Endothelial cell of umbilical vein (primary cell): ENCODE results near the gene CRTC1. TPM values are rescaled to one million over a fixed set of nuclear protein-coding genes. Genes with fewer than 3 reads are reported as not detected.
A peak's percentile ranks its signal among the peaks of the same experiment; 100 is the strongest.

Source experiments
- BruUV-seq: library from RNA; stranded (reverse); fragments of 400-500 nt; replicated peaks from 2 replicates; lab custom pipeline; 2021; lab: Mats Ljungman, UMichigan
- CTCF ChIA-PET: fragments of 300-600, 350-600 bp; sonication (Branson Sonifier 250); formaldehyde crosslinking; loops from one replicate; lab custom pipeline; 2021; ENCODE audit warnings: antibody characterized with exemption, inconsistent platforms; lab: Charles Lee
- POLR2A ChIA-PET: fragments of 300-600, 350-600 bp; sonication (Branson Sonifier 250); formaldehyde crosslinking; loops from one replicate; lab custom pipeline; 2021; ENCODE audit warnings: antibody characterized with exemption, inconsistent platforms; lab: Charles Lee
- DNase-seq: peaks from one replicate; pipeline ENCODE4 v3.0.0-alpha.2; 2011; ENCODE audit warnings: low read depth, low spot score
- FAIRE-seq: peaks from 2 replicates; lab custom pipeline; 2011; peaks lifted over from hg19 to GRCh38; lab: Jason Lieb, UNC
- H2AFZ ChIP-seq: 2 replicates; pipeline ENCODE4 v1.6.0; 2012; ENCODE audit warnings: low read depth, low read length, control low read depth, inconsistent platforms
- H3K27ac ChIP-seq: 2 replicates; pipeline ENCODE4 v1.5.1; 2011; ENCODE audit warnings: low read depth, mild to moderate bottlenecking, control low read depth, low read length, moderate library complexity; ENCODE audit not compliant: insufficient read depth
- H3K27me3 ChIP-seq, 2 experiments: 2 replicates each; pipeline versions ENCODE4 v1.6.0 to v1.6.1; 2011; ENCODE audit warnings: low read length in 2 of 2, mixed read lengths in 1 of 2; ENCODE audit not compliant: control insufficient read depth in 2 of 2, insufficient read depth in 2 of 2
- H3K36me3 ChIP-seq, 2 experiments: 2 replicates in 1 of 2; 3 replicates in 1 of 2; pipeline ENCODE4 v1.5.1; 2011; ENCODE audit warnings: low read length in 2 of 2, mild to moderate bottlenecking in 1 of 2, moderate library complexity in 1 of 2; ENCODE audit not compliant: control insufficient read depth in 2 of 2, insufficient read depth in 2 of 2; ENCODE audit errors: extremely low read depth in 1 of 2
- H3K4me1 ChIP-seq: 3 replicates; pipeline ENCODE4 v1.5.1; 2011; ENCODE audit warnings: mild to moderate bottlenecking, low read length; ENCODE audit not compliant: control insufficient read depth, insufficient read depth; ENCODE audit errors: extremely low read depth
- H3K4me2 ChIP-seq: 2 replicates; pipeline ENCODE4 v1.6.1; 2011; ENCODE audit warnings: low read length, control low read depth, mixed read lengths; ENCODE audit not compliant: insufficient read depth
- H3K4me3 ChIP-seq, 3 experiments: fragments of 200-600 bp in 1 of 3; sonication (generic), shearing (Covaris generic) in 1 of 3; replicated peaks in 1 of 3; 2 replicates each; pipeline ENCODE4 v1.5.1; 2011 to 2016; ENCODE audit warnings: control low read depth in 3 of 3, low read length in 3 of 3, mild to moderate bottlenecking in 2 of 3, inconsistent platforms in 1 of 3, low read depth in 1 of 3, moderate library complexity in 1 of 3; ENCODE audit not compliant: insufficient read depth in 1 of 3
- H3K79me2 ChIP-seq: 2 replicates; pipeline ENCODE4 v1.6.0; 2012; ENCODE audit warnings: low read length, inconsistent platforms; ENCODE audit not compliant: control insufficient read depth, insufficient read depth
- H3K9ac ChIP-seq: replicated peaks from 2 replicates; pipeline ENCODE3; 2011; ENCODE audit warnings: low read length, control low read depth; ENCODE audit not compliant: insufficient read depth; ENCODE audit errors: extremely low read depth
- H3K9me1 ChIP-seq: replicated peaks from 3 replicates; pipeline ENCODE4 v1.6.0; 2011; ENCODE audit warnings: mild to moderate bottlenecking, low read length; ENCODE audit not compliant: control insufficient read depth, insufficient read depth; ENCODE audit errors: extremely low read depth
- H3K9me3 ChIP-seq: replicated peaks from 2 replicates; pipeline ENCODE4 v1.5.1; 2012; ENCODE audit warnings: low read length, inconsistent platforms; ENCODE audit not compliant: control insufficient read depth, insufficient read depth
- H4K20me1 ChIP-seq: replicated peaks from 2 replicates; pipeline ENCODE3; 2011; ENCODE audit warnings: mild to moderate bottlenecking, low read length; ENCODE audit not compliant: control insufficient read depth, insufficient read depth; ENCODE audit errors: extremely low read depth
- CTCF ChIP-seq, 2 donors: IDR thresholded peaks; 1 replicate in 1 of 2; 2 replicates in 1 of 2; pipeline ENCODE4 v1.5.1; 2011; ENCODE audit warnings: low read length in 2 of 2, mild to moderate bottlenecking in 2 of 2, moderate library complexity in 2 of 2, control low read depth in 1 of 2, inconsistent platforms in 1 of 2, low read depth in 1 of 2; ENCODE audit not compliant: insufficient read depth in 1 of 2; ENCODE audit errors: extremely low read depth in 1 of 2
- EZH2 ChIP-seq: IDR thresholded peaks from 2 replicates; pipeline ENCODE4 v1.6.1; 2012; ENCODE audit warnings: borderline replicate concordance, low read depth, mild to moderate bottlenecking, moderate library complexity, low read length, inconsistent platforms; ENCODE audit not compliant: severe bottlenecking
- FOS ChIP-seq: IDR thresholded peaks from 2 replicates; pipeline ENCODE4 v1.6.1; 2011; ENCODE audit warnings: mild to moderate bottlenecking, low read length, moderate library complexity, borderline replicate concordance; ENCODE audit not compliant: insufficient read depth
- GATA2 ChIP-seq: IDR thresholded peaks from 2 replicates; pipeline ENCODE4 v1.7.0; 2011; ENCODE audit warnings: low read depth, mild to moderate bottlenecking, moderate library complexity, mixed read lengths, low read length; ENCODE audit not compliant: insufficient read length, insufficient read depth
- JUN ChIP-seq: IDR thresholded peaks from 2 replicates; pipeline ENCODE4 v1.6.1; 2011; ENCODE audit warnings: borderline replicate concordance, low read depth; ENCODE audit not compliant: insufficient read length, insufficient read depth
- MAX ChIP-seq: IDR thresholded peaks from 2 replicates; pipeline ENCODE4 v1.6.1; 2011; ENCODE audit not compliant: insufficient read depth, insufficient read length
- MYC ChIP-seq: IDR thresholded peaks from one replicate; pipeline ENCODE4 v1.6.1; 2011; ENCODE audit warnings: mild to moderate bottlenecking, low read depth, low read length
- POLR2A ChIP-seq: IDR thresholded peaks from 2 replicates; pipeline ENCODE4 v1.6.1; 2012; ENCODE audit warnings: low read depth, mild to moderate bottlenecking, control low read depth, low read length
- POLR2AphosphoS5 ChIP-seq: IDR thresholded peaks from 2 replicates; pipeline ENCODE4 v1.6.1; 2012; ENCODE audit warnings: low read depth, mild to moderate bottlenecking, control low read depth, low read length, moderate library complexity; ENCODE audit not compliant: insufficient read depth
- dilution Hi-C: fragments of 300-500 bp; cut with MboI; formaldehyde crosslinking; loops from one replicate; pipeline ENCODE4 v1.15.0; 2019; ENCODE audit warnings: low sequenced_read_pairs; ENCODE audit not compliant: extremely low pct_ligation_motif_present
- intact Hi-C: fragments of 100-400 bp; cut with micrococcal nuclease; formaldehyde crosslinking; loops from one replicate; pipeline ENCODE4 v1.10.0; 2022
- polyA plus RNA-seq, 4 experiments: library from polyadenylated mRNA; depleted of rRNA in 3 of 4; stranded (reverse) in 3 of 4; unstranded in 1 of 4; fragments of >200 nt; gene quantifications; 2 replicates each; pipeline versions ENCODE4 v1.2.1 to v1.2.3, GENCODE V29; 2011 to 2012; ENCODE audit warnings: missing spikeins in 1 of 4
- total RNA-seq: library from RNA; stranded (reverse); gene quantifications from 2 replicates; pipeline ENCODE4 v1.2.3, GENCODE V29; 2021

Gene CRTC1
- total and polyA plus RNA-seq, 2 donors (not counting 3 experiments of a cell fraction or from before 2014, with no cell fraction given): 4.2 to 11.4 TPM

DNA sequence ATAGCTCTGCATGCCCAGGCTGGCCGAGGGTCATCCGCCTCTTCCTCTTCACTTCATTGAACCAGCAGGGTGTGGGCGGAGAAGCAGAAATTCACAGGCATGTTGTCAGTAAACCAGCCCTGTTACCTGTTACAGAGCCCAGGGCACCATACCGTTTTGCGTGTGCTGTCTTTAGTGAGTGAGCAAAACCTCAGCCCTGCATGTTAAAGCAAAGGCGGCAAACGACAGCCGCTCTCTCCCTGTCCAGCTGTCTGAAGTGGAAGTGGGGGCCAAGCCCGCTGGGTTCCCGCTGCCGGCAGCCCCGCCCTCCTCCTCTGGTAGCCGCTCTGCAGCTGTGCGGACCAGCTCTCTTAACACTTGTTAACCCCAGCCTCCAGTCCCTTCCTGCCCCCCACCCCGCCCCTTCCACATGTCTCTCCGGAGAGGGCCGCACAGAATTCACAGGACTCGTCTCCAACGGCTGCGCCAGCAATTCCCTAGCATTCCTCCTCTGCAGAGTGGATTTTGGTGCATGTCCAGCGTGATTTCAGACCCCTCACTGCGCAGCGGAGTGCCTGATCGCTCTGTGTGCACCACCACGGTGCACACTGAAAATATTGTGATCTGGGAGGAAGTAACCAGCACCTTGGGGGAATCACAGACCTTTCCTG, 34.0 kb upstream of the CRTC1 start:
- BruUV-seq: no TSS peak
- H3K9me3 ChIP-seq: no peaks in the 10 kb centered on the region
- peak overlapping the region; percentile 14 for H3K4me2 ChIP-seq
- intact Hi-C loops (loop anchor here (1.0 to 5.0 kb wide), 4 partner anchors 11 to 47 kb away; partner anchors contain the start of gene KLHL26), dilution Hi-C loops (no loop called here)
- H3K36me3 ChIP-seq: no peaks in the 10 kb centered on the region
- FAIRE-seq (peak; percentile 83), DNase-seq (peak; percentile 68)
- no peak overlapping the region for H2AFZ ChIP-seq
- peaks cover 30% of the 10 kb centered on the region for H3K4me1 ChIP-seq
- H4K20me1 ChIP-seq: no peaks in the 10 kb centered on the region
- H3K4me3 ChIP-seq: no peak overlapping the region
- POLR2A ChIA-PET: no interaction called here
- H3K9ac ChIP-seq: no peak overlapping the region
- no peaks in the 10 kb centered on the region for H3K27me3 ChIP-seq
- TF ChIP-seq JUN (no peak), GATA2 (no peak), MAX (no peak), POLR2AphosphoS5 (no peak), FOS (no peak), CTCF (IDR thresholded peaks at IDR 0.05; ENCODE audit: extremely low read depth in 1 of 2, insufficient read depth in 1 of 2, low read depth in 1 of 2, low read length in 2 of 2) (no peak), EZH2 (no peak), MYC (no peak), POLR2A (no peak)
- CTCF ChIA-PET: interaction anchor here (0.9 to 2.2 kb wide), 6 partner anchors 9 to 197 kb away, joined by 3 to 8 read pairs (median 6); partner anchors contain the start of gene UPF1
- H3K27ac ChIP-seq: peak overlapping the region; percentile 67
- H3K9me1 ChIP-seq: no peaks in the 10 kb centered on the region
- H3K79me2 ChIP-seq: no peaks in the 10 kb centered on the region
